ENCODE results near the gene ECI1. TPM values are rescaled to one million over a fixed set of nuclear protein-coding genes. Genes with fewer than 3 reads are reported as not detected.
A peak's percentile ranks its signal among the peaks of the same experiment; 100 is the strongest.
"Not testable (repeated sequence)": the region's sequence is repeated elsewhere in the genome, so short reads cannot be mapped to it uniquely, and the experiment has no call there.

The ECI1 gene
- total RNA-seq, 2 donors from 2014 or later, result 75.8 to 94.7 TPM

DNA sequence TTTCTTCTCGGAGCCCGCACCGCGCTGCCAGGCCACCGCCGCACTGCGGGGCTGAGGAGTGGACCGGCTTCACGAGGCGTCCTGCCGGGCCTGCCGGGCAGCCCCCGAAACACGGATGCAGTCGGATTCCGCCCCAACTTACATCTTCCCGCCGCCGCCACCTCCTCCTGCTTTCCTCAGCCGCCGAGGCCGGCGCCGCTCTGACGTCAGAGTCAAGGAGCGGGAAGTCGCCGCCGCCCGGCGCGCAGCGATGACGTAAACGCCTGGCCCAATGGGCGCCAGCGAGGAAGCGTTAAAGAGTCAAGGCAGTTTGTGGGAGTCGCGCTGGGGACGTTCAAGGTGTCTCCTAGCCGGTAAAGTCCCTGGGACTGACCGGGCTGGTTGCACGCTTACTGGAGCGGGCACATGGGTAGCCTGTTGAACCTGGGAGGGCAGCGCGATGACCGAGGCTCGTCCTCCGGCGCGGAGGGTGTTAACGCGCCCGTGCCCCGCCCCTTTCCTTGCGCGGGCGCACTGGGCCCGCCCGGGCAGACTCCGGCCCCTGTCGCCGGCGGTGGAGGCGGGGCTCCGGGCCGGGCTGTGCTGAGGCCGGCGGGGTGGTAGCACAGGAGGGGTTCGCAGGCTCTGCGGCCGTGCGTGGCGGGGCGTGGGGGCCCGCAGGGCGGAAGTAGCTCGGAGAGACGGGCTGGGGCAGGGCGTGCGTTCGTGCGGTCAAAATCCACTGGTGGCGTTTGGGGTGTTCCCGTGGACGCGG, 16.7 kb upstream of the ECI1 start, which contains the start of gene RNPS1:
RNPS1 (minus strand) TSS at position 214 of the 754 bp plus-strand sequence. CDS start 3,483 bp downstream, outside the sequence.
- H3K27me3 ChIP-seq (ENCODE audit: control insufficient read depth, insufficient read depth, low read length, poor library complexity, severe bottlenecking), result no peaks in the 10 kb centered on the region
- H3K9me3 ChIP-seq (ENCODE audit: control insufficient read depth, low read length), result no peaks in the 10 kb centered on the region
- H3K27ac Mint-ChIP-seq, result peak within 1 kb of the TSS; percentile 99
- H3K27me3 Mint-ChIP-seq (ENCODE audit: insufficient read depth), result no peaks in the 10 kb centered on the region
- H3K36me3 ChIP-seq (ENCODE audit: control insufficient read depth, insufficient read depth, low read length), result peaks cover 22% of the 10 kb centered on the region
- peak within 1 kb of the TSS; percentile 99 for H3K27ac ChIP-seq (ENCODE audit: low read depth, low read length)
- H3K4me1 ChIP-seq (ENCODE audit: control insufficient read depth, insufficient read depth, low read length), result peaks cover 5% of the 10 kb centered on the region
- H3K4me3 Mint-ChIP-seq, result peak within 1 kb of the TSS; percentile 88
- H3K9ac ChIP-seq (ENCODE audit: extremely low read depth, low read length, poor library complexity, severe bottlenecking), result peak within 1 kb of the TSS; percentile 93
- H3K36me3 Mint-ChIP-seq (ENCODE audit: low read depth), result peaks cover 35% of the 10 kb centered on the region
- H3K4me3 ChIP-seq (ENCODE audit: low read length), result peak within 1 kb of the TSS; percentile 93
- peaks cover 24% of the 10 kb centered on the region for H3K4me1 Mint-ChIP-seq
- peak; percentile 98 for DNase-seq
- WGBS, 2 experiments (ENCODE audit: insufficient coverage in 1 of 2, insufficient read length in 1 of 2), result 1% methylated on average over 27 to 88 of the region's 88 CpGs
- H3K9me3 Mint-ChIP-seq, result no peaks in the 10 kb centered on the region
- TF ChIP-seq, protein P1, sequence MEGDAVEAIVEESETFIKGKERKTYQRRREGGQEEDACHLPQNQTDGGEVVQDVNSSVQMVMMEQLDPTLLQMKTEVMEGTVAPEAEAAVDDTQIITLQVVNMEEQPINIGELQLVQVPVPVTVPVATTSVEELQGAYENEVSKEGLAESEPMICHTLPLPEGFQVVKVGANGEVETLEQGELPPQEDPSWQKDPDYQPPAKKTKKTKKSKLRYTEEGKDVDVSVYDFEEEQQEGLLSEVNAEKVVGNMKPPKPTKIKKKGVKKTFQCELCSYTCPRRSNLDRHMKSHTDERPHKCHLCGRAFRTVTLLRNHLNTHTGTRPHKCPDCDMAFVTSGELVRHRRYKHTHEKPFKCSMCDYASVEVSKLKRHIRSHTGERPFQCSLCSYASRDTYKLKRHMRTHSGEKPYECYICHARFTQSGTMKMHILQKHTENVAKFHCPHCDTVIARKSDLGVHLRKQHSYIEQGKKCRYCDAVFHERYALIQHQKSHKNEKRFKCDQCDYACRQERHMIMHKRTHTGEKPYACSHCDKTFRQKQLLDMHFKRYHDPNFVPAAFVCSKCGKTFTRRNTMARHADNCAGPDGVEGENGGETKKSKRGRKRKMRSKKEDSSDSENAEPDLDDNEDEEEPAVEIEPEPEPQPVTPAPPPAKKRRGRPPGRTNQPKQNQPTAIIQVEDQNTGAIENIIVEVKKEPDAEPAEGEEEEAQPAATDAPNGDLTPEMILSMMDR (conservative IDR thresholded peaks at IDR 0.05), result no peak

DNA sequence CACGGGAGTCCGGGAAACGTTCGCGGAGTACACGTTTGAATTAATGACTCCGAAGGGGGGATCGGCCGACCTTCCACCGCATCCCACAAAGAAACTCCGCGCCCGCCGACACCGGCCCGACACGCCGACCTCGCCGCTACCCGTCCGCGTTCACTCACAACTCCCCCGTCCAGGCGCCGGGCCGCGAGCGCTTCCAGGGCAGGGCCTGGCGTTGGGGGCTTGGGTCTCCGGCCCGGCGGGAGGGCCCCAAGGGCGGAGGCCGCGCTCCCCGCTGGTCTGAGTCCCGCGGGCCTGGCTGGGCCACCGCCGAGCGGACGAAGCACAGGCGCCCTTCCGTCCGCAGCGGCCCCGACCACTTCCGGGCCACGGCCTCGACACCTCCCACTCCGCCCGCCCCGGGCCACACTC, 16.1 kb upstream of the ECI1 start:
- H3K27ac Mint-ChIP-seq, result peak overlapping the region; percentile 99
- peaks cover 37% of the 10 kb centered on the region for H3K36me3 Mint-ChIP-seq (ENCODE audit: low read depth)
- H3K27me3 Mint-ChIP-seq (ENCODE audit: insufficient read depth); H3K9me3 Mint-ChIP-seq; DNase-seq; H3K27me3 ChIP-seq (ENCODE audit: control insufficient read depth, insufficient read depth, low read length, poor library complexity, severe bottlenecking); H3K9me3 ChIP-seq (ENCODE audit: control insufficient read depth, low read length); H3K4me1 ChIP-seq (ENCODE audit: control insufficient read depth, insufficient read depth, low read length): not testable (repeated sequence)
- H3K4me3 Mint-ChIP-seq, result peak overlapping the region; percentile 88
- H3K9ac ChIP-seq (ENCODE audit: extremely low read depth, low read length, poor library complexity, severe bottlenecking), result peak overlapping the region; percentile 93
- peak overlapping the region; percentile 99 for H3K27ac ChIP-seq (ENCODE audit: low read depth, low read length)
- peak overlapping the region; percentile 93 for H3K4me3 ChIP-seq (ENCODE audit: low read length)
- WGBS, 2 experiments (ENCODE audit: insufficient coverage in 1 of 2, insufficient read length in 1 of 2), result 0% methylated on average over 11 to 54 of the region's 54 CpGs
- H3K36me3 ChIP-seq (ENCODE audit: control insufficient read depth, insufficient read depth, low read length), result peaks cover 27% of the 10 kb centered on the region
- peaks cover 24% of the 10 kb centered on the region for H3K4me1 Mint-ChIP-seq

DNA sequence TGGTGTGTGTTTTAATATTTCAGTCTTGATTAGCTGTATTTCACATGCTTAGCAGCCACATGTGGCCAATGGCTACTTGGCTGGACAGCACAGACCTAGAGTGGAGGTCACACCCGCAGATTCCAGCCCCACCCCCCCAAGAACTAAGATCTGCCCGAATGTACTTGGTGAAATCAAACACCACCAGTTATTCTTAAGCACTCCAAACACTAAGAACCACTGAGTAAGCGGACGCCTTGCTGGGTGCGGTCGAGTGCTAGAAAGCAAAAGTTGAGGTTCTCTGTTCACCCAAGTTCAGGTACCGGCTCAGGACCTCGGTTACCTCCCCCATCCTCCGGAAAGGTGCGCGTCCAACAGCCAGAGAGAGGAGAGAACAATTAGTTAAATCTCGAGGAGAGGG, 15.5 kb upstream of the ECI1 start:
- not testable (repeated sequence) for H3K27me3 ChIP-seq (ENCODE audit: control insufficient read depth, insufficient read depth, low read length, poor library complexity, severe bottlenecking); H3K27ac ChIP-seq (ENCODE audit: low read depth, low read length); H3K4me1 ChIP-seq (ENCODE audit: control insufficient read depth, insufficient read depth, low read length); H3K9me3 ChIP-seq (ENCODE audit: control insufficient read depth, low read length); H3K27me3 Mint-ChIP-seq (ENCODE audit: insufficient read depth); H3K9me3 Mint-ChIP-seq
- peaks cover 24% of the 10 kb centered on the region for H3K4me1 Mint-ChIP-seq
- peak overlapping the region; percentile 88 for H3K4me3 Mint-ChIP-seq
- 5% methylated on average over 3 of the region's 12 CpGs; no CpG with 5 or more reads in 1 of the 2 experiments for WGBS, 2 experiments (ENCODE audit: insufficient coverage in 1 of 2, insufficient read length in 1 of 2)
- Histone ChIP-seq H3K9ac (ENCODE audit: extremely low read depth, low read length, poor library complexity, severe bottlenecking) (peak overlapping the region; percentile 93), H3K4me3 (ENCODE audit: low read length) (peak overlapping the region; percentile 93), H3K36me3 (ENCODE audit: control insufficient read depth, insufficient read depth, low read length) (peaks cover 34% of the 10 kb centered on the region)
- peak overlapping the region; percentile 95 for H3K27ac Mint-ChIP-seq
- H3K36me3 Mint-ChIP-seq (ENCODE audit: low read depth), result peaks cover 43% of the 10 kb centered on the region
- DNase-seq, result peak; percentile 44

DNA sequence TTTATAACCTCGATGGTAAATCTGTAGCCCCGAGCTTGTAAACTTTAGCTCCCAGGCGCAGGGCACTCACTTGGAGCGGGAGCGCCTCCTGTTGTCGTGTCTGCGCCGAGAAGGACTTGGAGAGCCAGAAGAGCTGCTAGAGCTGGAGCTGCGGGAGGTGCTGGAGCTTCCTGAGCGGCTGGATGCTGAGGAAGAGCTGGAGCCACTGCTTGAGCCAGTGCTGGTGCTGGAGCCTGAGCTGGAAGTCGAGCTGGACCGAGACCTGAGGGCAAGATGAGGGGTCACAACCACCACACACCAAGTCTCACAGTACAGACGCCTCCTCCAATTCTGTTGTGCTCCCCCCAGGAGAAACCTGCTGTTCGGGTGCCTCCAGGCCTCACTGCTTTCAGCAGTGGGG, 11.6 kb upstream of the ECI1 start:
- not testable (repeated sequence) for H3K27ac ChIP-seq (ENCODE audit: low read depth, low read length); H3K9ac ChIP-seq (ENCODE audit: extremely low read depth, low read length, poor library complexity, severe bottlenecking)
- H3K27ac Mint-ChIP-seq, result peak overlapping the region; percentile 40

More for the DNA sequence above, 11.6 kb upstream of the ECI1 start:
- not testable (repeated sequence) for H3K9me3 Mint-ChIP-seq; H3K27me3 ChIP-seq (ENCODE audit: control insufficient read depth, insufficient read depth, low read length, poor library complexity, severe bottlenecking); DNase-seq; H3K4me1 ChIP-seq (ENCODE audit: control insufficient read depth, insufficient read depth, low read length); H3K27me3 Mint-ChIP-seq (ENCODE audit: insufficient read depth); H3K4me3 ChIP-seq (ENCODE audit: low read length); H3K9me3 ChIP-seq (ENCODE audit: control insufficient read depth, low read length); H3K4me3 Mint-ChIP-seq
- Mint-ChIP-seq H3K4me1 (peaks cover 20% of the 10 kb centered on the region), H3K36me3 (ENCODE audit: low read depth) (peaks cover 75% of the 10 kb centered on the region)
- H3K36me3 ChIP-seq (ENCODE audit: control insufficient read depth, insufficient read depth, low read length), result peaks cover 72% of the 10 kb centered on the region
- WGBS, 2 experiments (ENCODE audit: insufficient coverage in 1 of 2, insufficient read length in 1 of 2), result 94 to 100% methylated on average over 2 to 14 of the region's 14 CpGs
- TF ChIP-seq, protein P1 (conservative IDR thresholded peaks at IDR 0.05), result peak; percentile 30

Measured in endodermal cell (in vitro differentiated cells).